Limb (tissue), 2 donors: Measurements from ENCODE around the gene TMEM171.

Experiments
- DNase-seq, 2 donors: peaks; one replicate each; pipeline ENCODE4 v3.0.0-alpha.2; 2016; ENCODE audit errors: extremely low spot score in 2 of 2

Gene TMEM171

GRCh38 chr5:73119451-73120157 lies 771 bp upstream of the TMEM171 start:
- DNase-seq: no peak

GRCh38 chr5:73121119-73121463 lies 716 bp downstream of the TMEM171 start:
- no peak for DNase-seq

- DNase-seq: no peak
Observed at GRCh38 chr5:73122875-73123810, 2.8 kb downstream of the TMEM171 start.

- DNase-seq: no peak
Observed at GRCh38 chr5:73125289-73125688, 4.9 kb downstream of the TMEM171 start.

GRCh38 chr5:73126381-73126780 lies 6.0 kb downstream of the TMEM171 start:
- DNase-seq: no peak

DNA sequence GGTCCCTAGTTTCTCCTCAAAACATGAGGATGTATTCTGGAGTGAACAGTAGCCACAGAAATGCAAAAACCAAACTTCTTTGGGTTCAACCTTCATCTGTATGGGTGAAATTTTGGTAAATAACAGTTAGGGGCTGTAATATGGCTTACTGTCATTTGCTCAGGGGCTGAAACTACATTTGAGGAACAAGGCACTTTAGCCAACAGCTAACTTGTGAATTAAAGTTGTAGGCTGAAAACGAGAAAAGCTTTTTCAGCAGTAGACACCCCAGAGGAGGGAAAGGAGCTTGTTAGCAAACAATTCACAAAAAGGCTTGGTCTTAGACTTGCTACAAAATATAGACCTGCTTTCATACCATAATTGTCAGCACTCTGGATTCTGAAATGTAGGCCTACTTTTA lies 6.6 kb downstream of the TMEM171 start:
- DNase-seq: no peak

- no peak for DNase-seq
Observed at GRCh38 chr5:73129143-73129542, 8.8 kb downstream of the TMEM171 start.

DNA sequence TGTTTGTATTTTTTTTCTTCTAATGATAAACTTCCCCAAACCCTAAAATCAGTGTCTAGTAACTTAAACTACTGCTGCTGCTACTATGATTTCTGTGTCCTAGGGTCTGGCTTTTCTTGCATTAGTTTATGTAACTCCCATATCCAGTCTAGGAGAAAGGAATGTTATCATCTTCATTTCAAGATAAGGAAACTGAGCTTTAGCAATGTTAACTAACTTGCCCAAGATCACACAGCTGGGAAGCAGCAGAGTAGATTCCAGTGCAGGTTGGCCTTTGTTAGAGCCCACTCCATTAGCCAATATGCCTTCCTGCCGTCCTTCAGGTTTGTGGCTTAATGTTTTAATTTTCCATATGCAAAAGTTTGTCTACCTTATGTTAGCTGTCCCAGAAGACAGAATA lies 10.4 kb downstream of the TMEM171 start:
- DNase-seq: no peak

DNA sequence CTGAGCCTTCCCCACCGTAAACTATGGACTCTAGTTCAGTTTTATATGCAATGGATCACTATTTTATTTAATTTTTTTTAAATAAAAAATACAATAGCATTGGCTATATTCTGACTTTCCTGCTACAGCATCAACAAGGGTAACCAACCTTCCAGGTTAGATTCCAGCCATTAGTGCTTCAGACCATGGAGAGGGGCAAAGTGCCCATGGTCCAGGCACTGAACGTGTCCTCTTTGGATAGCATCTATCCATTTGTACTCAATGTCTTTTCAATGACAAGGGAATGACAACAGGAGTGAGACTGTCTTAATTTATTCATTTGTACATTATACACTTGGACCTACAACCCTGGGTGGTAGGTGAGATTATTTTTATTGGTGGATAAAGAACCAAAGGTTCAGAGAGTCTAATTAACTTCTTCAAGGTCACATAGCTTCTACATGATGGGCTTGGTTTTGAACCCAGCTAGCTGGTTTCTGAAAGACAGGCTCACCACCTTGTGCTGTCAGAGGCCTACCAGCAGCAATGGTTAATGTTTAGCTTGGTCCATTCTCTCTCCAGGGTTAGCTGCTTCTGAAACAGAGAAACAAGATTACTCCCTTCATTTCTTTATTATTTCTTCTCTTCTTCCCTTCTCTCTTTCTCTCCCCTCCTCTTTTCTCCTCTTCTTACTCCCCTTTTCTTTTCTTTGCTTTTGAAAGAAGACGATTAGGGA lies 11.5 kb downstream of the TMEM171 start:
- no peak for DNase-seq

DNA sequence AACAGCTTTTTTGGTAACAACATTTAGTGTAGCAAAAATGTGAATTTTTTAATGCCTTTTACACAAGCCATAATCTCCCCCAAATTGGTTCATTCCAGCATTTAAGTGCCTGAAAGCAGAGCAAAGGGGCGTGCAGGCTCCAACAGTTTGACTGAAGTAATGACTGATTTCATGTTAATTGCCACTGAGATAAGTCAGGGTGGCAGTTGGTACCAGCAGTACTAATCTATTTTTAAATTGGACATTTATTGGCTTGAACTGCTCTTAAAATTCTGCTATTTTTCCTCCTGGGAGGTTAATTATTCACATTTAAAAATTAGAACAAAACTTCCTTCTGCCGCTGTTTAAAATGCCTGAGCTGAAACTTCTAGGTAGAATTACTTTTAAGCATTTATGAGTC lies 12.4 kb downstream of the TMEM171 start:
- DNase-seq: no peak

DNA sequence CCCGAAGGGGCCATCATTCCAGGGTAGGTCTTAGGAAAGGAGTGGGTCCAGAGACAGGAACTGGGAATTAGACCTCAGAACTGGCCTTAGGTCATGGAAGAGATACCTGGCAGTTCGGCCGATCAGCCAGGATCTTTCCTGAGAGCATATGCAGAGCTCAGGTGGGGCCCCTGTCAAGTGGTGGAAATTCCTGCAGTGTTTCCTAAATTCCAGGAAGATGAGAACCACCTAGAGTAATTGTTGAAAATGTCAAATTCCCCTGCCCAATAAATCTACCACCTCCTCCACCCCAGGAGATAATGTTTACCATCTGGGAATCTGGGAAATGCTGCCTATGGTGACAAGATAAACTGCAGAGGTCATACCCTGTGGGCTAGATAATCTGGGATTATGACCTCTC lies 14.6 kb downstream of the TMEM171 start:
- no peak for DNase-seq

- no peak for DNase-seq
Observed at GRCh38 chr5:73135429-73136054, 15.2 kb downstream of the TMEM171 start.

DNA sequence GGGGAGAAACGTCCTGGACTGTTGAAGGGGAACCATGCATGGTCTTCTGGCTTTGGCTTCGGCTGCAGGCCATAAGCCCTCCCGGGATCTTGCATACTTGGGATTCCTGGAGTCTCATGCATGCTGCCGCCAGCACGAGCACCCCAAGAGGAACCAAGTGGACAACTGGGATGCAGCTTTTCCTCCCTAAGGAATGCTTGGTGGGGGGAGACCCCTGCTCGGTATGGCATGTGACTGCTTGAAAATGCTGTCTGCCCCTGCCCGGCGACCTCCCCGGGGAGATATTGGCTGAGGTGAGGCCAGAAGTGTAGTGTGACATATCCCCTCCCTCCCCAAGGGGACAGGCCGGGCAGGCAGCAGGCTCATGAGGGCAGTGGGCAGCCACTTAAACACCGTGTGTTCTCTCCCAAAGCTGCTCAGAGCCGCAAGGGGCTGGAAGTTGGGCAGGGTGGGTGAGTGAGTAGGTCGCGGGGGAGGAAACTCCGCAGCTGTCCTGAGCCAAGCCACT lies 15.7 kb downstream of the TMEM171 start:
- no peak for DNase-seq

DNA sequence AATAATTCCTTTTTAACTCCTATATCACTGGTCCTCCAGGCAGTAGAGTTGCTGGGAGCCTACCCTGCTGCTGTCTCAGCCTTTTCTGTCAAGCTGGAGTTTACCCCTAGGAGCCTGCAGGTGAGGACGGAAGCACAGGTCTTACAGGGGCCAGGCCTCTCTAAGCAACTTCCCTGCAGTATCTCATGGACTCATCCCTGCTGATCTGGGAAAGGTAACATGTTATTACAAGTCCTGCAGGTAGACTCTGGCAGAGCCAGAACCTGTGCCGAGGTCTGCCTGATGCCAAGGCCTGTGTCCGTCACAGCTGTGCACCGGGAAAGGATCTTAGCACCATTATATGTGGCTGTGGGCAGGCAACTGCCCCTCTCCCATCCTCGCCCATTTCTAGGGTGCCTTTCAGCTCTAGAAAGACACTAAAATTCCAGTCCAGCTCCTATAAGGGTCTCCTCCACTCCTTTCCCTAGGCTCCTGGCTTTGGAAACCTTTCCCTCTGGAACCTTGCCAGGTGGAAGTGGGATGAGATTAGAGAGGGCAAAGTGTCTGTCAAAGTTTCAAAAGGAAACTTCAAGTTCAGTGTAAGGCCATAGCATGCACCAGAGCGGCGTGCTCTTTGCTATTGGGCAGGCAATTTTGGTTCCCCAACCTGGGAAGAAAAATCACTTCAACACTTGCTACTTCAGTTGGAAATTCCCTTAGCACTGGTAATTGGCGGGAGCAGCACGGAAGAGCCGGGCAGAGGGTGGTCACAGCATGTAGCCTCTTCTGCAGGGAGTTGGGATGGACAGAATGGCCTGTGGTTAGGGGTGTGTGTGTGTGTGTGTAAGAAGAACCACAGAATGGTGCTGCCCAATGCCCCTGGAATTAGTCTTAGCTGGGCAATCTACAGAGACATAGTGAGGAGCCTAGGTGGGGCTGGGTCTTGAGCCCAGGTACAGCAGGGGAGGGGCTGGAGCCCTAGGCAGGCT lies 17.5 kb downstream of the TMEM171 start:
- DNase-seq: no peak

GRCh38 chr5:73139485-73139884 lies 19.1 kb downstream of the TMEM171 start:
- no peak for DNase-seq

- no peak for DNase-seq
Observed at GRCh38 chr5:73140801-73141200, 20.4 kb downstream of the TMEM171 start.

GRCh38 chr5:73142035-73142434 lies 21.7 kb downstream of the TMEM171 start:
- no peak for DNase-seq

DNA sequence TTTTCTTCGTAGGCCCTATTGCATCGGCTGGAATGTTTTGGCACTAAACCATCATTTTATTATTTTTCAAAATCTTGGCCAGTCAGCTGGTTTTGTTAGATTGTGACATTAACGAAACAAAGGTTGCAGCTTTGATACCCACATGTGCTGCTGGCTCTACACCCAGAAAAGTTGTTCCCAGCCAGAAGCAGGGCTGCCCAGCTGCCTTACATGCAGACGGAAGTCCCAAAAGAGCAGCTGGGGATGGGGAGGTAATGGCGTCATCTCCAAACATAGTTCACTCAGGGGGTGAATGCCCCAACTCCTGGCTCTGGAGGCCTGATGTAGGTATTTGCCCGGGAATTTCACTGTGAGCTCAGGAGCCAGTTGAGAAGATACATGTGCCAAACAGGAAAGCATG lies 23.3 kb downstream of the TMEM171 start:
- no peak for DNase-seq

DNA sequence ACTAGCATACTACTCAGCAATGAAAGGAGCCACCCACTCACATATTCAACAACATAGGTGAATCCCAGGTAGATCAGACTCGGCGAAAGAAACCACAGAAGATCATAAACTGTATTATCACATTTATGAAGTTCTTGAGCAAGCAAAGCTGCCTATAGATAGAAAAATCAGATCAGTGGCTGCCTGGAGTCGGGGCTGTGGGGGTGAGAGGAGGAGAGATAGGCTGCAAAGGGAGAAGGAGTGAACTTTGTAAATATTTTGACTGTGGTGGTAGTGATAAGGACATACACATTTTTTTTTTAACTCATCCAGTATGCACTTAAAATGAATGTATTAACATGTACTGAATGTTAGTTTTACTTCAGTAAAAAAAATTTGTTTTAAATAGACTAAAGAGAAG lies 29.2 kb downstream of the TMEM171 start:
- DNase-seq: no peak

DNA sequence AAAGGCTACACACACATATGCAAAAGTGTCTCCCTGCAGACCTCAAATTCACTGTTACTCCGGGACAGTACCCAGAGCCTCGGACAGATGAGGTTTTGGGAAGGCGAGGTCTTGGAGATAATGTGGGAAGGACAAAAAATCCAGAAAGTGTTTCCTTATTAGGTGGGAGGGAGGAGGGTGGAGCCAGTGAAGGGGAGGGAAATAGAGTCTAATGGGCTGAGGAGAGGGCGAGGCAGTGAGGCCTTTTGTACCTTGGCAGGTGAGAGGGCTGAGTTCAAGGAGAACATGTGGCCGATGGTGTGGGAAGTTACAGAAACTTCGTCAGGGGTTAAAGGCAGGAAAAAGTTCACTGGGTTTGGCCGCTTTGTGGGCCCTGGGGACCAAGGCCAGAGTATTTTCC lies 30.5 kb downstream of the TMEM171 start:
- no peak for DNase-seq
